GM18907 (cell line): ENCODE data around the gene CAPRIN1.
"Not testable (repeated sequence)": the region's sequence is repeated elsewhere in the genome, so short reads cannot be mapped to it uniquely, and the experiment has no call there.

Experiments
- ATAC-seq: cut with Tn5 transposase; IDR thresholded peaks from one replicate; pipeline ENCODE4 v1.9.1; 2021; ENCODE audit warnings: mild to moderate bottlenecking, moderate library complexity; ENCODE audit not compliant: unreplicated experiment

Gene CAPRIN1

GRCh38 chr11:34084637-34085036 is 33.1 kb downstream of the CAPRIN1 start:
- no peak for ATAC-seq

- peak; percentile 67 for ATAC-seq
Measured at GRCh38 chr11:34086554-34087283, 35.2 kb downstream of the CAPRIN1 start.

GRCh38 chr11:34091825-34092224 is 40.3 kb downstream of the CAPRIN1 start:
- no peak for ATAC-seq

- ATAC-seq = not testable (repeated sequence)
Measured at GRCh38 chr11:34094900-34095299, 43.4 kb downstream of the CAPRIN1 start.

- no peak for ATAC-seq
Measured at GRCh38 chr11:34098813-34099212, 47.3 kb downstream of the CAPRIN1 start.

- peak; percentile 0 for ATAC-seq
Measured at GRCh38 chr11:34104680-34105078, 53.1 kb downstream of the CAPRIN1 start.

- ATAC-seq = peak; percentile 93
Measured at GRCh38 chr11:34105079-34105956, 53.8 kb downstream of the CAPRIN1 start, which contains the start of gene NAT10. NAT10 (plus strand) TSS chr11:34105629; CDS start chr11:34108226, 2,597 bp downstream.

GRCh38 chr11:34105957-34106504 is 54.5 kb downstream of the CAPRIN1 start:
- no peak for ATAC-seq

GRCh38 chr11:34111722-34112270 is 60.3 kb downstream of the CAPRIN1 start:
- ATAC-seq = no peak

GRCh38 chr11:34114014-34114413 is 62.5 kb downstream of the CAPRIN1 start:
- no peak for ATAC-seq

- no peak for ATAC-seq
Measured at GRCh38 chr11:34114471-34114870, 62.9 kb downstream of the CAPRIN1 start.

- no peak for ATAC-seq
Measured at GRCh38 chr11:34120651-34121050, 69.1 kb downstream of the CAPRIN1 start.

GRCh38 chr11:34124885-34125668 is 73.5 kb downstream of the CAPRIN1 start:
- ATAC-seq = no peak

- no peak for ATAC-seq
Measured at GRCh38 chr11:34126959-34127848, 75.7 kb downstream of the CAPRIN1 start.

- no peak for ATAC-seq
Measured at GRCh38 chr11:34128824-34129223, 77.3 kb downstream of the CAPRIN1 start.

- ATAC-seq = no peak
Measured at GRCh38 chr11:34132261-34132965, 80.9 kb downstream of the CAPRIN1 start.

- ATAC-seq = peak; percentile 76
Measured at GRCh38 chr11:34134765-34135164, 83.2 kb downstream of the CAPRIN1 start.

GRCh38 chr11:34135439-34135838 is 83.9 kb downstream of the CAPRIN1 start:
- no peak for ATAC-seq

- ATAC-seq = no peak
Measured at GRCh38 chr11:34136420-34136819, 84.9 kb downstream of the CAPRIN1 start.
